Panc1 (cell line): Measurements from ENCODE around the gene HEG1.

Source experiments
- CTCF ChIP-seq: fragments of 450-650 bp; IDR thresholded peaks from 2 replicates; pipeline ENCODE4 v1.5.1; 2017; ENCODE audit warnings: mild to moderate bottlenecking
- POLR2AphosphoS5 ChIP-seq: IDR thresholded peaks from 2 replicates; pipeline ENCODE4 v1.6.1; 2012; ENCODE audit warnings: mild to moderate bottlenecking, low read depth, low read length, moderate library complexity
- SIN3A ChIP-seq: IDR thresholded peaks from 2 replicates; pipeline ENCODE4 v1.6.1; 2012; ENCODE audit warnings: low read depth, mild to moderate bottlenecking, low read length, moderate library complexity, borderline replicate concordance; ENCODE audit not compliant: insufficient read depth
- TCF7L2 ChIP-seq: IDR thresholded peaks from 2 replicates; pipeline ENCODE4 v1.6.1; 2011; ENCODE audit warnings: mild to moderate bottlenecking, low read depth, low read length, inconsistent platforms
- TF ChIP-seq, protein P1 (sequence below), 2 experiments: IDR thresholded peaks; 2 replicates each; pipeline ENCODE4 v1.6.1; 2011 to 2012; ENCODE audit warnings: low read depth in 2 of 2, control low read depth in 1 of 2, low read length in 1 of 2, mild to moderate bottlenecking in 1 of 2, moderate library complexity in 1 of 2; ENCODE audit not compliant: insufficient read depth in 1 of 2

DNA sequence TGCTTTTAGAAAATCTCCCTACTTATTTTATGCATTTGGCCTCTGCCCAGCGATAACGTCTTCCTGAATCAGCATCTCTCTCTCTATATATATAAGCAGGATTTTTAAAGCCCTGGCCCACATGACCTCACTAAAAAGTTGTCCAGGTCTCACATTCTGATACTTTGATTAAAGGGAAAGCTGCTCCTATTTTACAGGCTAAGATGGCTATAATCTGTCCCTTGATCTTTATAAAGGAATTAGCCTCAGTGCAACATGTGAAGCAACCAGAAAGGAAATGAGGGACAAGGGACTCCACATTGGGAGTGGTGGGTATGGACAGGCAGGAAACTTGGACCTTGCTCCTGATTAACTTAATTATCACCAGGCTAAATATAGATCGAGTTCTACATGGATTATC lies 95.7 kb downstream of the HEG1 start:
- TF ChIP-seq CTCF (no peak), POLR2AphosphoS5 (no peak), SIN3A (no peak), TCF7L2 (no peak)
- TF ChIP-seq, protein P1, sequence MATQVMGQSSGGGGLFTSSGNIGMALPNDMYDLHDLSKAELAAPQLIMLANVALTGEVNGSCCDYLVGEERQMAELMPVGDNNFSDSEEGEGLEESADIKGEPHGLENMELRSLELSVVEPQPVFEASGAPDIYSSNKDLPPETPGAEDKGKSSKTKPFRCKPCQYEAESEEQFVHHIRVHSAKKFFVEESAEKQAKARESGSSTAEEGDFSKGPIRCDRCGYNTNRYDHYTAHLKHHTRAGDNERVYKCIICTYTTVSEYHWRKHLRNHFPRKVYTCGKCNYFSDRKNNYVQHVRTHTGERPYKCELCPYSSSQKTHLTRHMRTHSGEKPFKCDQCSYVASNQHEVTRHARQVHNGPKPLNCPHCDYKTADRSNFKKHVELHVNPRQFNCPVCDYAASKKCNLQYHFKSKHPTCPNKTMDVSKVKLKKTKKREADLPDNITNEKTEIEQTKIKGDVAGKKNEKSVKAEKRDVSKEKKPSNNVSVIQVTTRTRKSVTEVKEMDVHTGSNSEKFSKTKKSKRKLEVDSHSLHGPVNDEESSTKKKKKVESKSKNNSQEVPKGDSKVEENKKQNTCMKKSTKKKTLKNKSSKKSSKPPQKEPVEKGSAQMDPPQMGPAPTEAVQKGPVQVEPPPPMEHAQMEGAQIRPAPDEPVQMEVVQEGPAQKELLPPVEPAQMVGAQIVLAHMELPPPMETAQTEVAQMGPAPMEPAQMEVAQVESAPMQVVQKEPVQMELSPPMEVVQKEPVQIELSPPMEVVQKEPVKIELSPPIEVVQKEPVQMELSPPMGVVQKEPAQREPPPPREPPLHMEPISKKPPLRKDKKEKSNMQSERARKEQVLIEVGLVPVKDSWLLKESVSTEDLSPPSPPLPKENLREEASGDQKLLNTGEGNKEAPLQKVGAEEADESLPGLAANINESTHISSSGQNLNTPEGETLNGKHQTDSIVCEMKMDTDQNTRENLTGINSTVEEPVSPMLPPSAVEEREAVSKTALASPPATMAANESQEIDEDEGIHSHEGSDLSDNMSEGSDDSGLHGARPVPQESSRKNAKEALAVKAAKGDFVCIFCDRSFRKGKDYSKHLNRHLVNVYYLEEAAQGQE (IDR thresholded peaks at IDR 0.05; ENCODE audit: insufficient read depth in 1 of 2, low read depth in 2 of 2, low read length in 1 of 2) = no peak
